ENCODE results near the gene HECTD3.
"Not testable (repeated sequence)": the region's sequence is repeated elsewhere in the genome, so short reads cannot be mapped to it uniquely, and the experiment has no call there.

The HECTD3 gene

DNA sequence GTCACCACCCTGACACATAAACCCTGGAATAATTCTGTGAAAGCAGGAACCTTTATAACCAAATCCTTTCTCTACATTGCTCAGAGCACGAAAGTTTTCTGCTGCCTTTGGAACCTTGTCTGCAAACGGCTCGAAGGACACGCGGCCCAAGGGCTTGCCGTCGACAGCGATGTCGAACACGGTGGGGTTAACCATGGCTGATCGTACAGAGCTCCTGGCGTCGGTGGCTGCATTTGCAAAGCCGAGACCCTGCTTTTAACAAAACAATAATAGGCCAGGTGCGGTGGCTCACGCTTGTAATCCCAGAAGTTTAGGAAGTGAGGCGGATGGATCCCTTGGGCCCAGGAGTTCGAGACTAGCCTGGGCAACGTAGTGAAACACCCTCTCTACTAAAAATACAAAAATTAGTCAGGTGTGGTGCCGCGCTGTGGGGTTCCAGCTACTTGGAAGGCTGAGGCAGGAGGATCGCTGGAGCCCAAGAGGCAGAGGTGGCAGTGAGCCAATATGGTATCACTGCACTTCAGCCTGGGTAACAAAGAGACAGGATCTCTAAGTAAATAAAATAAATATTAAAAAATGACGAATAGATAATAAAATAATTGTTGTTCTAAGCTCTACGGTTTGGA, 22.5 kb downstream of the HECTD3 start:
- no peak for DNase-seq (ENCODE audit: low read depth)

DNA sequence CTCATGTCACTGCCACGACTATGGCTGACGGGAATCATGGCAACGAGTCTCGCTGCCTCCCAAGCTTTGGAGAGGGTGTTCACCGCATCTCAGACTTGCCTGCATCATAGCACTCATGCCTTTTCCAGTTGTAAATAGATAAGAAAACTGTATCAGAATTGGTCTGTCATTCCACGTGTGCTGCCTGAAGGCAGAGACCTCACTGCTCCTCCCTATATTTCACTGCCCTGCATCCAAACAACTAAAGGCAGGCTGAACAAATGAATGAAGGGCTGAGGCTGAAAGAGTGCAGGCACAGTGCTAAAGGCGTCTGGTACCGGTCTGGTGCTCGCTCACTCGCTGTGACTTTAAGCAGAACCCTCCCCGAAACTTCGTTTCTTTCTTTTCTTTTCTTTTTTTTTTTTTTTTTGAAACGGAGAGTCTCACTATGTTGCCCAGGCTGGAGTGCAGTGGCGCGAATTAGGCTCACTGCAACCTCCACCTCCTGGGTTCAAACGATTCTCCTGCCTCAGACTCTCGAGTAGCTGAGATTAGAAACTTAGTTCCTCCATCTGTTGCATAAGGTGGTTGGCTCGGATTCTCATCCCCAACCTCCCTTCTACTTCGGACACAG, 25.3 kb downstream of the HECTD3 start:
- DNase-seq (ENCODE audit: low read depth): no peak

DNA sequence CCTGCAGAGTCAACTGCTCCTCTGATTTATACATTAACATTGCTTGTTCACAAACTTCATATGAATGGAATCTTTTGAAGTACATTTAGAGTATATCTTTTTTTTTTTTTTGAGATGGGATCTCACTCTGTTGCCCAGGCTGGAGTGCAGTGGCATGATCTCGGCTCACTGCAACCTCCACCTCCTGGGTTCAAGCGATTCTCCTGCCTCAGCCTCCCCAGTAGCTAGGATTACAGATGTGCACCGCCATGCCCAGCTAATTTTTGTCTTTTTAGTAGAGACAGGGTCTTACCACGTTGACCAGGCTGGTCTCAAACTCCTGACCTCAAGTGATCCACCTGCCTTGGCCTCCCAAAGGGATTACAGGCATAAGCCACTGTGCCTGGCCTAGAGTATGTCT, 33.8 kb downstream of the HECTD3 start:
- not testable (repeated sequence) for DNase-seq (ENCODE audit: low read depth)

DNA sequence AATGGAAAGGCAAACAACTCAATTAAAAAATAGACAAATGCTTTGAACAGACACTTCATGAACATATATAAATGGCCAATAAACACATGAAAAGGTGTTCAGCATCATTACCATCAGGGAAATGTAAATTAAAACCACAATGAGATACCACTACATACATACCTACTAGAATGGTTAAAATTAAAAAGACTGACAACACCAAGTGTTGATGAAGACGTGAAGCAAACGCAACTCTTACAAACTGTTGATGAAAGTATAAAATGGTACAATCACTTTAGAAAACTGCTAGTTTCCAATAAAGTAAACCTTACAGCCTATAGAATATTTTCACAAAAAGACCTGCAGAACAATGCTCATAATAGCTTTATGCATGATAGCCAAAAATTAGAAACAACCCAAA, 34.9 kb downstream of the HECTD3 start:
- no peak for DNase-seq (ENCODE audit: low read depth)

DNA sequence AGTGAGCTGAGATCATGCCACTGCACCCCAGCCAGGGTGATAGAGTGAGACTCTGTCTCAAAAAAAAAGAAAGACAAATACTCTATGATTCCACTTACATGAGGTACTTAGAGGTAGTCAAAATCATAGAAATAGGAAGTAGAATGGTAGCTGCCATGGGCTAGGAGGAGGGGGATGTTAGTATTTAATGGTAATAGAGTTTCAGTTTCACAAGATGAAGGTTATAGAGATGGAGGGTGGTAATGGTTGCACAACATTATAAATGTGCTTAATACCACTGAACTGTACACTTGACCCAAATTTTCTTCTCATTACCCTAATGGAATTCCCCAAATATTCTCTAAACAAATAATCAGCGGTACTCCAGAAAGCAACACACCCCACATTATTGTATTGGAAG, 37.5 kb downstream of the HECTD3 start:
- no peak for DNase-seq (ENCODE audit: low read depth)

DNA sequence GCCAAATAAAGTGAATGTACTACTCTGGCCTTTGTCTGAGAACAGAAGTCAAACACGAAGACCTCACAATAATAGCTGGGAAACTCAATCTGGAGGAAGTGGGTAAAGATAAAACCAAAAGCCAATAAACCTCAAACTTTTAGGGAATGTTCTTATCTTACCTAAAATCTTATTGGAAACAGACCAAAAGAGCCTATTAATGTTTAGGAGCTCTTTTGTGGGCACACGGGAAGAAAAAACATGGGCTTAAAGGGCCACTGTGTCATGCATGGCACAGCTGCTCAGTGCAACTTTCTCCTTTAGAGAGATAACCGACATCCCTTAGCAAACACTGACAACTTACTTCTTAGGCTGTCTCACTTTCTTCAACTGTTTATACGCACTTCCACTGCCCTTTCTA, 40.8 kb downstream of the HECTD3 start:
- DNase-seq (ENCODE audit: low read depth): no peak

DNA sequence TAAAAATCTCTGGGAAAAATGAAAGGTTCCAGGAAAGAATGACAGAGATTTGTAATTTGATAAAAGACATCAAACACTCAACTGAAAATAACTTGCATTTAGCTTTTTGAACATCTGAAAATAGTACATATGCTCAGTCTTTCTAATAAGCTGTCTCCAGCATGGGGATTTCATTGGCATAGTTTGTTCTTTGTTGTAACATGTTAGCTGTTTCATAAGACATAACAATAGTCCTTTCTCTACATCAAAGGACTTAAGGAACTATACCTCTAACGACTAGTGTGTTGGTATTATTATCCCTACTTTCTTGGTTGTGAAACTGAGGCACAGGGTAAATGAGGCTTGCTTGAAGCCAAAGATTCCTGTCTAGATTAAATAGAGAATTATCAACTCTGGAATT, 46.7 kb downstream of the HECTD3 start:
- DNase-seq (ENCODE audit: low read depth): no peak

DNA sequence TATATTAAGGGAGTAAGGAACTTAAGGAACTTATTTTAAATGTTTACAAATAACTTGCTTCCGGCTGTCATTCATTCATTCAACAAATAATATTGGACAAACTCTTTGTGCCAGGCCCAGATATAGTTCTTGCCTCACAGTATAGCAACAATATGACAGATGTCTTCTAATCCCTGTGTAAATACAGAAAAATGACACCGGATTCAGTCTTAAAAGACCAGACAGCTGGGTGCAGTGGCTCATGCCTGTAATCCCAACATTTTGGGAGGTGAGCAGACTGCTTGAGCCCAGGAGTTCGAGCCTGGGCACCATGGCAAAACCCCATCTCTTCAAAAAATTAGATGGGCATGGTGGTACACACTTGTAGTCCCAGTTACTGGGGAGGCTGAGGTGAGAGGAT, 48.4 kb downstream of the HECTD3 start:
- DNase-seq (ENCODE audit: low read depth): no peak

DNA sequence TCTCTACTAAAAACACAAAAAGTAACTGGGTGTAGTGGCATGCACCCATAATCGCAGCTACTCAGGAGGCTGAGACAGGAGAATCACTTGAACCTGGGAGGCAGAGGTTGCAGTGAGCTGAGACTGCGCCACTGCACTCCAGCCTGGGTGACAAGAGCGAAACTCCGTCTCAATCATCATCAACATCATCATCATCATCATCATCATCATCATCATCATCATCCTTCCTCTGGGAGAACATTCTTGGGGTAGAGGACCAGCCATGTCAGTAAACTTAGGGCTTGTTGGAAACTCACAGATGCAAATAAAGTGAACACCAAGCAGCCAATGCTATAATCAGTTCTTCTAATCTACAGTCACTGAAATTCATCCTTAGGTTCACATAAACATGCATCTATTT, 49.1 kb downstream of the HECTD3 start:
- not testable (repeated sequence) for DNase-seq (ENCODE audit: low read depth)

DNA sequence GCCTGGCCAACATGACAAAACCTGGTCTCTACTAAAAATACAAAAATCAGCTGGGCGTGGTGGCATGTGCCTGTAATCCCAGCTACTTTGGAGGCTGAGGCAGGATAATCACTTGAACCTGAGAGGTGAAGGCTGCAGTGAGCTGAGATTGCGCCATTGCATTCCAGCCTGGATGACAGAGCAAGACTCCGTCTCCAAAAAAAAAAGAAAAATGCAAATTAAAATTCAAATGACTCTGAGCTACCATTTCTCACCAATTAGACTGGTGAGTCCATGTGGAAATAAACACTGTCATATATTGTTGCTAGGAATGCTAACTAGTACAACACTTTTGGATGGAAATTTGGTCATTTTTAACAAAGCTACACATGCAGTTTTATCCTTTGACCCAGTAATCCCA, 53.6 kb downstream of the HECTD3 start:
- DNase-seq (ENCODE audit: low read depth): not testable (repeated sequence)

DNA sequence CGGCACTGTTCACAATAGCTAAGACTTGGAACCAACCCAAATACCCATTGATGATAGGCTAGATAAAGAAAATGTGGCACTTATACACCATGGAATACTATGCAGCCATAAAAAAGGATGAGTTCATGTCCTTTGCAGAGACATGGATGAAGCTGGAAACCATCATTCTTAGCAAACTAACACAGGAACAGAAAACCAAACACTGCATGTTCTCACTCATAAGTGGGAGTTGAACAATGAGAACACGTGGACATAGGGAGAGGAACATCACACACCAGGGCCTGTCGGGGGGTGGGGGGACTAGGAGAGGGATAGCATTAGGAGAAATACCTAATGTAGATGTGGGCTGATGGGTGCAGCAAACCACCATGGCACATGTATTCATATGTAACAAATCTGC, 55.0 kb downstream of the HECTD3 start:
- not testable (repeated sequence) for DNase-seq (ENCODE audit: low read depth)
